ENCODE data around the gene MAP4K4.
A peak's percentile ranks its signal among the peaks of the same experiment; 100 is the strongest.

The MAP4K4 gene

DNA sequence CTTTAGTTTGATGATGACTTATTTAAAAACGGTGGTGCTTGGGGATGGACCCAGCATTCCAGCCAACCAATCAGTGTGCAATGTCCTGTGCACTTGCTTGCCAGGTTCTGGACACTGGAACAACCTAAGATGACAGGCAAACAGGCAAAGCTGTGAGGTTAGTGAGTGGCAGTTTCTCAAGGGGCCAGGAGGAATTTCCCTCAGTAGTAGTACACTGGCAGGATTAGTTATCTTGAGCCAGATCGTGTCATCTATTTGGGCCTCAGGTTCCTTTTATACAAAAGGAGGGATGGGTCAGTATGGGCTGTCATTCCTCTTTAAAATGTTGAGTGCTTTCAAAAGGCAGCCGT, 26.6 kb downstream of the MAP4K4 start:
- no peak for DNase-seq

DNA sequence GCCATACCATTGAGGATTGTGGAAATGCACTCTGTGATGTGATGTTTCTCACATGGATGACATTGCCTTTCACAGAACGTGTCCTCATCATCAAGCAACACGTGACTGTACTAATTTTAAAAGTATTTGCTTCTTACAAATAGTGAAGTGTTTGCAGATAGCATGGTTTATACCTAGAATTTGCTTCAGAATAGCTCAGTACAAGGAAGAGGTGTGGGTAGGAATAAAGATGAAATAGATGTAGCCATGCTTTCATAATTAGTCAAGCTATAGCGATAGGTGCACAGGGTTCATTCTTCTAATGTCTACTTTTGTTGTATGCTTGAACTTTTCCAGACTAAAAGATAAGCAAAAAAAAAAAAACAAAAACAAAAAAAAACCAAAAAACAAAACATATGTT, 27.5 kb downstream of the MAP4K4 start:
- no peak for DNase-seq

GRCh38 chr2:101725515-101726192, 28.1 kb downstream of the MAP4K4 start:
- DNase-seq: peak; percentile 49

DNA sequence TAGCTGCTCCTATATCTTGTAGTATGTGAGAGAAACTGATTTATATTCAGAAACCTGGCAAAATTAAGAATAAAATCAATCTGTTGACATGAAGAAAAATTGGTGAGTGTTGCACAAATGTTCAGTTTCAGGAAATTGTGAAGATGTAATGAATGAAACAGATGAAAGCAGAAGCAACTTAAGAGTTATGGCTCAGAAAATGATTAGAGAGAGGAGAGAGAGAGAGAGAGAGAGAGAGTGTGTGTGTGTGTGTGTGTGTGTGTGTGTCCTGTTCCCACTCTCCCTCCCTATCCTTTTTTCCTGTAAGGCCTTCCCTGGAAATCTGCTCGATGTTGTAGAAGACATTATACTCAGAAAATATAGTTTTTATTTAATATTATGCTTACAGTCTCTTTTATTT, 31.4 kb downstream of the MAP4K4 start:
- no peak for DNase-seq

DNA sequence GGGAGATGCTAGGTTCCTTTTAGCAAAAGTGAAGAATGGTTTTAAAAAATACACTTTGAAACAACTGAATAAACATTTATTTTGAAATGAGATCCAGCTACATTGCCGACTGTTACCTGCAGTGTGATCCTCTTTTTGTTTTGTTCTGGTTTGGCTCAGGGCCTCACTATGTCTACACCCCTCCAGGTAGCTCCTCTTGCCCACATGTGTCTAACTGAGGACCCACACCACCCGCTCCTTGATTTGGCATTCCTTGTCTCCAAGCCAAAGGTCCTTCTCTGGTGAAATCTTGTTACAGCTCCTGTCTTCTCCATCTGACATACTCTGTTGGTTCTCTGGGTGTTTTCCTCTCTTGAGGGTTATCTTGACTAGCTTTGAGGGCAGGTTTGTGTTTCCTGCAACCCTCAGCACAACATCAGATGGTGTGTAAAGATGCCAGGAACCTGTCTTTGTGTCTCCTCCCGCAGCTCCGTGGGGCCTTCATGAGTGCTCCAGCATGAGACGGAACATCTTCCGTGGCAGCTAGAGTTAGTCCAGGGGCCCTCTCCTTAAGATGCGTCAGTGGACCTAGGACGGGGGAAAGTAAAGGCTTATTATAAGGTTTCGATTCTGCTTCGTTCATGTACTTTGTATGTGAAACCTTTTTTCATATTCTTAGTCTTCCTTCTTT, 32.1 kb downstream of the MAP4K4 start:
- no peak for DNase-seq

DNA sequence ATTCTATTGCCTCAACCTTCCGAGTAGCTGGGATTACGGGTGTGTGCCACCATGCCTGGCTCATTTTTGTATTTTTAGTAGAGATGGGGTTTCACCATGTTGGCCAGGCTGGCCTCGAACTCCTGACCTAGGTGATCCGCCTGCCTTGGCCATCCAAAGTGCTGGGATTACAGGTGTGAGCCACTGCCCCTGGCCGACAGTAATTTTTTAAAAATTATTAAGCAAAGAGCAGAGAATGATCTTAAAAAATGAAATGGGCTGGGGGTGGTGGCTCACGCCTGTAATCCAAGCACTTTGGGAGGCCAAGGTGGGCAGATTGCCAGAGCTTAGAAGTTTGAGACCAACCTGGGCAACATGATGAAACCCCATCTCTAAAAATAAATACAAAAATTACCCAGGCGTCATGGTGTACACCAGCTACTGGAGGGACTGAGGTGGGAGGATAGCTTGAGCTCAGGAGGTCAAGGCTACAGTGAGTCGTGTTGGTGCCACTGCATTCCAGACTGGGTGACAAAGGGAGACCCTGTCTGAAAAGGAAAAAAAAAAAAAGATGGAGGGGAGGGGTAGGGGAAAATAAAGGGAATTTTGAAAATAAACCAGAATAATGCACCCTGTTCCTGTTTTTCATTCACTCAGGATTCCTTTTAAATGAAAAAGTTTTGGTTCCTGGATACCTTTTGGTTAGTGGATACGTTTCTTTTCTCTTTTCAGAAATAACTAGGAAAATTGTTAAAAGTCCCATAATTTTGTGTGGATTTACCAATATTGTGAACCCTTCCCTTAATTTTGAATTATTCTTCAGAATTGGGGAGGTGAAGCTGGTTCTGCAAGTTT, 33.9 kb downstream of the MAP4K4 start:
- no peak for DNase-seq

GRCh38 chr2:101732199-101732598, 34.7 kb downstream of the MAP4K4 start:
- no peak for DNase-seq

GRCh38 chr2:101732773-101733256, 35.3 kb downstream of the MAP4K4 start:
- no peak for DNase-seq

- DNase-seq: no peak
Observed at GRCh38 chr2:101733257-101733993, 35.9 kb downstream of the MAP4K4 start.

GRCh38 chr2:101734505-101735165, 37.1 kb downstream of the MAP4K4 start:
- DNase-seq: no peak

DNA sequence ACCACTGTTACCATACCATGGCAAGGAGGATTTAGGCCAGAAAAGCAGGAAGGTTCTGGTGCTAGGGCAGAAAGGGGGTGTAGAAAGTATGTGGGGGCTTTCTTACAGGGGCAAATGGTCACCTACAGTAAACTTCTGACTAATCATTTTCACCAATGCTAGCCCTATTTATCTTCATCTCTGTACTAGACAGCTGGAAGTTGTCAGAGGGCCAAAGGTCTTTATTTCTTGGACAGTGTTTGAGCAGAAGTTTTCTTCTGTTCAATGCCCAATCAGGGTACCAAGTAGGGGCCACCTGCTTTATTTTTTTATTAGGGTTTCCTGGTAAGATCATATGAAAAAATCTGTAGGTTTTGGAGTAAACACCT, 37.6 kb downstream of the MAP4K4 start:
- no peak for DNase-seq

DNA sequence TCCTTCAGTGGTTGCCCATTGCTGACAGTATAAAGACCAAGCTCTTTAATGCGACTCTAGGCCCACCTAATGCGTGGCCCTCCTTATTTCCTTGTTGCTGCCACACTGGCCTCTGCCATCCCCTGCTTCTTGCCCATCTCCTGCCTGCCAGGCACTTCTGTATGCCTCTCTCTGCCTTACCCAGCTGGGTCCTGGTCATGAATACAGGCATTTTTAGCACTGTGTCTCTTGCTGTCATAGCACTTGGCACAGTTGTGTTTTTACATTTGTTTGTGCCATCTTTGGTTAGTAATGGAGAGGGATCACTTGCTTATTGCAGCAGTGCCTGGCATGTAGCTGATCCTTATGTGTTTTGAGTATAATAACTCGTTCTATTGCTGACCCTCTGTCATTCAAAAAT, 38.7 kb downstream of the MAP4K4 start:
- DNase-seq: no peak

DNA sequence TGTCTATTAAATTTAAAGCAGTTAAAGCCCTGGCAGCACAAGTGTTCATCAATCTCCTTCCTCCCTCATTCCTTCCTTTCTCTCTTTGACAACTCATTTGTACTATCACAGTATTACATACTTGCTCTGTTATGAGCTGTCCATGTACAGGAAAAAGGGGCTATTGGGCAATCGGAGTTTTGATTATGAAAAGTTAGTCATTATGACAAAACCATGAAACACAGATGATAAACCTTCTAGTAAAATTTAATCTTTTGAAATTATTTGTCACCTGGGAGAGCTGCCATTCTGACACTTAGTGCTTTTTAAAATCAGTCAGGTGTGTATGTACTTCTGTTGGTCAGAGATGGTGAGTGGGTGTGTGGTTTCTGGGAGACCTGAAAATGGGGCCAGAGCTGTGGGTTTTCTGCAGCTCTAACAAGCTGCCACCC, 39.4 kb downstream of the MAP4K4 start:
- DNase-seq: no peak

GRCh38 chr2:101737478-101738255, 40.2 kb downstream of the MAP4K4 start:
- DNase-seq: no peak

DNA sequence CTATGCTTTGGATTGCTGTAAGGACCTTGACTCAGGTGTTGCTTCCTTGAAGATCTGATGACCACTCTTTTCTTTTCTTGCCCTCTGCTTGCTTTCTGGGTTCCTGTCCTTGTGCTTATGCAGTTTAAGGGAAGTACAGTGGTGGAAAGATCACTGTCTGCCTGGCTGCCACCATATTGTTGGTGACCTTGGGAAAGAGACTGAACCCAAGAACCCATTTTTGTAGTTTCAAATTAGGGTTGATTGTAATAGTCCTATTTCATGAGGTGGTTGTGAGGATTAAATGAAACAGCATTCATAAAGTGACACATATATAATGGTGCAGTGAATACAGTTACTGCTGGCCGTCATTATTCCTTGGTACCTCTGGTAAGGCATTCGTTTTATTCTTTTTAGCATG, 41.1 kb downstream of the MAP4K4 start:
- DNase-seq: no peak

GRCh38 chr2:101740555-101740964, 43.1 kb downstream of the MAP4K4 start:
- no peak for DNase-seq

DNA sequence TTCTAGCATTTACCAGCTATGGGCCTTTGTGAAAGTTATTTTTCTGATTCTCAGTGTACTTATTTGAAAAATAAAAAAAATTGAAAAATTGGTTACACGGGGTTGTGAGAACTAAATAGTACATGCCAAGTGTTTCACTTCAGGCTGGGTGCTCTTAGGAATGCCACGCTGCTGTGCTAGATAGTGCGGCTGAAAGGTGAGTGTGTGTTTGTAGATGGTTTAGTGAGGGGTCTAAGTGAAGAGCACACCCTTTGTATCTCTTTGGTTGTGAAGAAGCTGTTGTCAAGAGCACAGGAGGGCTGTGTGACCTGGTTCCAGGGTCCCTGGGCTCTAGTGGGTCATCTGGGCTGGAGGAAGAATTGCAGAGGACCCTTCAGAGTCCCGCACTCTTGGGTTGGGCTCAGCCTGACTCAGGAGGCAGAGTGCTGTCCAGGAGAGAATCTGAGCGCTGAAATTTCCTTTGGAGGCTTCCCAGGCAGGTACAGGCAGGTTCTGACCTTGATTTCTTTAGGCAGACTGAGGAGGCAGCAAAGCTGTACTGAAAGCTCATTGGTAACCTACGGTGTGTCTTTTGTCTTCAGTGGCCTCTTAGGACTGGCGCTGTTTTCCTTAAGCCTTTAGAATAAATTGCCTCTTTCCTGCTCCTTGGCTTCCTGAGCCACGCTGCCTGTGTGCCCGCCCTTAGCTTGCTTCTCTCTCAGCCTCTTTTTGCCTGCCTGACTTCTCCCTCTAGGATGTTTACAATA, 44.4 kb downstream of the MAP4K4 start:
- no peak for DNase-seq

- no peak for DNase-seq
Observed at GRCh38 chr2:101742547-101742946, 45.0 kb downstream of the MAP4K4 start.

GRCh38 chr2:101743288-101743687, 45.8 kb downstream of the MAP4K4 start:
- DNase-seq: no peak

DNA sequence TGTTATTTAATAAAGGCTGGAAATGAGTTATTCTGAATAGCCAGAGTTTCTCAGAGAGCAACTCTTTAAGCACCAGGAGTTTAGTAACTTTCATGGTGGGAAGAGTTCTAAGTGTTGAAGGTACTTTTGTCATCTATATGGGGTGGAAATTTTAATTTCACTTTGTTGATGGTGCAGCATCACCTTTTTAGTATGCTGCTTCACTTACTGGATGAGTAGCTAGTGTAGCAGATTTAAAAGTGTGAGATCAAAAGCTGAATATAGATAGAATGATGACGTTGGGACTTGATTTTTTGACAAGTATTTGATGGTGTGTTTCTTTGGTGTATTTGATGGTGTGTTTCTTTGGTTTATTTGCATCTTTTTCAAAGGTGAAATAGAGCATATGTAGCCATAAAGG, 47.3 kb downstream of the MAP4K4 start:
- no peak for DNase-seq

Data from CD4-positive, alpha-beta T cell treated with Interleukin-21 for 1 hour (primary cell).